Measurements from ENCODE around the gene ZNF3. TPM values are rescaled to one million over a fixed set of nuclear protein-coding genes. Genes with fewer than 3 reads are reported as not detected.
A peak's percentile ranks its signal among the peaks of the same experiment; 100 is the strongest.

Gene ZNF3
- total RNA-seq, 4 donors from 2014 or later = 37.4 to 42.7 (median 41.0) TPM

DNA sequence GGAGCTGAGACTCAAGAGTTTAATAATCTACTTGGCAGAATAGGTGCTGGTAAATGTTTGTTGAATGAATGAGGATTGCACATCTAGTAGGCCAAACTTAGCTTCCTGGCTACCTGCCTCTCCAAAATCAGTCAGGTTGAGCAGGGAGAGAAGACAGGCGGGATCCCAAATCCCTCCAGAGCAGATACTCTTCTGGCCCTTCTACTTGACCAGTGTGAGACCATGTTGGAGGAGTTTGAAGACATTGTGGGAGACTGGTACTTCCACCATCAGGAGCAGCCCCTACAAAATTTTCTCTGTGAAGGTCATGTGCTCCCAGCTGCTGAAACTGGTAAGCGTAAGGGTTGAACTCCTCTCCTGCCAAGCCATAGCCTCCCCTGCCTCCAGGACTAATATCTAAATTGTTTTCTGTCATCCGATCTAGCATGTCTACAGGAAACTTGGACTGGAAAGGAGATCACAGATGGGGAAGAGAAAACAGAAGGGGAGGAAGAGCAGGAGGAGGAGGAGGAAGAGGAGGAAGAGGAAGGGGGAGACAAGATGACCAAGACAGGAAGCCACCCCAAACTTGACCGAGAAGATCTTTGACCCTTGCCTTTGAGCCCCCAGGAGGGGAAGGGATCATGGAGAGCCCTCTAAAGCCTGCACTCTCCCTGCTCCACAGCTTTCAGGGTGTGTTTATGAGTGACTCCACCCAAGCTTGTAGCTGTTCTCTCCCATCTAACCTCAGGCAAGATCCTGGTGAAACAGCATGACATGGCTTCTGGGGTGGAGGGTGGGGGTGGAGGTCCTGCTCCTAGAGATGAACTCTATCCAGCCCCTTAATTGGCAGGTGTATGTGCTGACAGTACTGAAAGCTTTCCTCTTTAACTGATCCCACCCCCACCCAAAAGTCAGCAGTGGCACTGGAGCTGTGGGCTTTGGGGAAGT lies 43.0 kb upstream of the ZNF3 start:
- intact Hi-C loops (cut with DNase I; ENCODE audit: low total_unique reads) = loop anchor here (5.0 kb wide), 1 partner anchor 37 kb away; the partner anchor contains the start of gene COPS6
- peak overlapping the region; percentile 95 to 97 (median 96) for H3K27ac ChIP-seq
- DNase-seq = peak; percentile 50
- H3K9me3 ChIP-seq = no peaks in the 10 kb centered on the region
- TF ChIP-seq POLR2AphosphoS5 (IDR thresholded peaks at IDR 0.05) = peak in 1 of 3 donors; percentile 20
- TF ChIP-seq EP300 (IDR thresholded peaks at IDR 0.05; ENCODE audit: low read depth) = no peak
- TF ChIP-seq POLR2A (IDR thresholded peaks at IDR 0.05) = no peak
- H3K4me3 ChIP-seq = peak overlapping the region in 1 of 4 donors; percentile 73
- WGBS, 2 donors (ENCODE audit: low coverage in 1 of 2) = 40 to 62% methylated on average over 3 to 4 of the region's 4 CpGs
- peaks cover 6 to 46% (median 42%) of the 10 kb centered on the region in 4 donors for H3K4me1 ChIP-seq
- in situ Hi-C loops (cut with MboI; ENCODE audit: low pct_ligation_motif_present in 1 of 4, low pct_unique_long_range_greater_than_20kb in 1 of 4, low sequenced_read_pairs in 3 of 4) = loop anchor here in 1 of 4 donors (5.0 kb wide), 1 partner anchor 83 kb away; no protein-coding TSS in a partner anchor
- no peaks in the 10 kb centered on the region for H3K36me3 ChIP-seq
- no peaks in the 10 kb centered on the region for H3K27me3 ChIP-seq

GRCh38 chr7:100122568-100122967 lies 41.0 kb upstream of the ZNF3 start:
- Histone ChIP-seq H3K27me3 (no peaks in the 10 kb centered on the region), H3K27ac (peak overlapping the region in 2 of 4 donors; percentile 4 to 13), H3K36me3 (no peaks in the 10 kb centered on the region), H3K9me3 (no peaks in the 10 kb centered on the region), H3K4me1 (peaks cover 6 to 45% (median 40%) of the 10 kb centered on the region in 4 donors), H3K4me3 (no peak overlapping the region)
- WGBS, 2 donors (ENCODE audit: low coverage in 1 of 2) = 80 to 100% methylated on average over 1 of the region's 1 CpG
- intact Hi-C loops (cut with DNase I; ENCODE audit: low total_unique reads) = no loop called here
- DNase-seq = no peak
- in situ Hi-C loops (cut with MboI; ENCODE audit: low pct_ligation_motif_present in 1 of 4, low pct_unique_long_range_greater_than_20kb in 1 of 4, low sequenced_read_pairs in 3 of 4) = loop anchor here in 1 of 4 donors (5.0 kb wide), 1 partner anchor 85 kb away; no protein-coding TSS in a partner anchor
- no peak for TF ChIP-seq EP300 (IDR thresholded peaks at IDR 0.05; ENCODE audit: low read depth)
- no peak for TF ChIP-seq POLR2A (IDR thresholded peaks at IDR 0.05)
- TF ChIP-seq POLR2AphosphoS5 (IDR thresholded peaks at IDR 0.05) = no peak
- TF ChIP-seq CTCF (IDR thresholded peaks at IDR 0.05) = no peak

DNA sequence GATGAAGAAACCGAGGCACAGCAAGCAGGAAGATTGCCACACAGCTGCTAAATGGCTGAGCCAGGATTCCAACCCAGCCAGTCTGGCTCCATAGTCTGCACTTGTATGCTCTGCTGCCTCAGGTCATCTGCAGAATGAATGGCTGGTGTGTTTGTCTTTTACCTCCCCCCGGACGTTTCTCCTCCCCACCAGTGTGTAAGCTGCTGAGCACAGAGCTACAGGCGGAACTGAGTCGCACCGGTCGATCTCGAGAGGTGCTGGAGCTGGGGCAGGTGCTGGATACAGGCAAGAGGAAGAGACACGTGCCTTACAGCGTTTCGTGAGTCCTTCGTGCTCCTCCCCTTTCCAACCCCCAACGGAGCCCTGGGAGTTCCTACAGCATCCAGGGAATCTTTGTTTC lies 40.5 kb upstream of the ZNF3 start:
- TF ChIP-seq POLR2A (IDR thresholded peaks at IDR 0.05) (no peak), POLR2AphosphoS5 (IDR thresholded peaks at IDR 0.05) (no peak), EP300 (IDR thresholded peaks at IDR 0.05; ENCODE audit: low read depth) (no peak), CTCF (IDR thresholded peaks at IDR 0.05) (no peak)
- intact Hi-C loops (cut with DNase I; ENCODE audit: low total_unique reads) = no loop called here
- no peaks in the 10 kb centered on the region for H3K36me3 ChIP-seq
- DNase-seq = no peak
- peaks cover 6 to 45% (median 40%) of the 10 kb centered on the region in 4 donors for H3K4me1 ChIP-seq
- H3K4me3 ChIP-seq = no peak overlapping the region
- in situ Hi-C loops (cut with MboI; ENCODE audit: low pct_ligation_motif_present in 1 of 4, low pct_unique_long_range_greater_than_20kb in 1 of 4, low sequenced_read_pairs in 3 of 4) = loop anchor here in 1 of 4 donors (5.0 kb wide), 1 partner anchor 85 kb away; no protein-coding TSS in a partner anchor
- H3K27me3 ChIP-seq = no peaks in the 10 kb centered on the region
- peak overlapping the region in 2 of 4 donors; percentile 4 to 13 for H3K27ac ChIP-seq
- no peaks in the 10 kb centered on the region for H3K9me3 ChIP-seq
- 32 to 65% methylated on average over 13 of the region's 13 CpGs for WGBS, 2 donors (ENCODE audit: low coverage in 1 of 2)

GRCh38 chr7:100120733-100121036 lies 39.2 kb upstream of the ZNF3 start:
- peaks cover 6 to 38% (median 34%) of the 10 kb centered on the region in 4 donors for H3K4me1 ChIP-seq
- H3K9me3 ChIP-seq = no peaks in the 10 kb centered on the region
- DNase-seq = no peak
- intact Hi-C loops (cut with DNase I; ENCODE audit: low total_unique reads) (no loop called here), in situ Hi-C loops (cut with MboI; ENCODE audit: low pct_ligation_motif_present in 1 of 4, low pct_unique_long_range_greater_than_20kb in 1 of 4, low sequenced_read_pairs in 3 of 4) (loop anchor here in 1 of 4 donors (5.0 kb wide), 1 partner anchor 87 kb away; no protein-coding TSS in a partner anchor)
- TF ChIP-seq POLR2A (IDR thresholded peaks at IDR 0.05) (no peak), EP300 (IDR thresholded peaks at IDR 0.05; ENCODE audit: low read depth) (no peak), CTCF (IDR thresholded peaks at IDR 0.05) (no peak), POLR2AphosphoS5 (IDR thresholded peaks at IDR 0.05) (no peak)
- peak overlapping the region in 1 of 4 donors; percentile 78 for H3K4me3 ChIP-seq
- H3K27ac ChIP-seq = peak overlapping the region; percentile 88 to 94 (median 90)
- WGBS, 2 donors (ENCODE audit: low coverage in 1 of 2) = 36 to 75% methylated on average over 1 of the region's 1 CpG
- no peaks in the 10 kb centered on the region for H3K27me3 ChIP-seq
- no peaks in the 10 kb centered on the region for H3K36me3 ChIP-seq

All from transverse colon (tissue), 4 donors.